GM19238 (cell line): Measurements from ENCODE around the gene RHEB.

Experiments
- DNase-seq: peaks from one replicate; pipeline ENCODE4 v3.0.0; 2011; ENCODE audit warnings: low spot score; ENCODE audit not compliant: insufficient read length

Gene RHEB

GRCh38 chr7:151432658-151433521, 86.8 kb downstream of the RHEB start:
- DNase-seq, result peak; percentile 53

DNA sequence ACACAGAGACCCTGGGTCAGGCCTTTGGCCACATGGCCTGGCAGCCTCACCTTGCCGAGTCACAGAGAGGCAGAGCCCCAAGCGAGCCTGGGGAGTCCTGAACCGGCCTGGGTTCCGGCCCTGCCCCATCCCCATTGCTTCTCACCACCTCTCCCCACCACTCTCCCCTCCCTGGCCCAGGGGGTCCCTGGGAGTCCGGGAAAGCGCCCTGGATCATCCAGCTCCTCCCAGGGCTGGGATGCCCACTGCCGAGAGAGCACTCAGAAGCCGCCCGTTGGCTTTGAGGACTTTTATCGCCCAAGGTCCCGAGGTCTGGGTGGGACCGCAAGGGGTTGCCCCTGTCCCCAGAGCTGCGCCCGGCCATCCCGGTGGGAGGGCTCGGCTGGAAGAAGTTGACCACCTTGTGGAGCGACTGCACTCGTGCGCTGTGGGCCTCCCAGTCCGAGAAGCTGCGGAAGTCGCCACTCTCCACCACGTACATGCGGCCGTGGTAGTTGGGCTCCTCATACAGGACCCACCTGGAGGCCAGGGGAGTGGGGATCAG, 87.9 kb downstream of the RHEB start:
- DNase-seq, result no peak

GRCh38 chr7:151431281-151431767, 88.4 kb downstream of the RHEB start:
- no peak for DNase-seq

DNA sequence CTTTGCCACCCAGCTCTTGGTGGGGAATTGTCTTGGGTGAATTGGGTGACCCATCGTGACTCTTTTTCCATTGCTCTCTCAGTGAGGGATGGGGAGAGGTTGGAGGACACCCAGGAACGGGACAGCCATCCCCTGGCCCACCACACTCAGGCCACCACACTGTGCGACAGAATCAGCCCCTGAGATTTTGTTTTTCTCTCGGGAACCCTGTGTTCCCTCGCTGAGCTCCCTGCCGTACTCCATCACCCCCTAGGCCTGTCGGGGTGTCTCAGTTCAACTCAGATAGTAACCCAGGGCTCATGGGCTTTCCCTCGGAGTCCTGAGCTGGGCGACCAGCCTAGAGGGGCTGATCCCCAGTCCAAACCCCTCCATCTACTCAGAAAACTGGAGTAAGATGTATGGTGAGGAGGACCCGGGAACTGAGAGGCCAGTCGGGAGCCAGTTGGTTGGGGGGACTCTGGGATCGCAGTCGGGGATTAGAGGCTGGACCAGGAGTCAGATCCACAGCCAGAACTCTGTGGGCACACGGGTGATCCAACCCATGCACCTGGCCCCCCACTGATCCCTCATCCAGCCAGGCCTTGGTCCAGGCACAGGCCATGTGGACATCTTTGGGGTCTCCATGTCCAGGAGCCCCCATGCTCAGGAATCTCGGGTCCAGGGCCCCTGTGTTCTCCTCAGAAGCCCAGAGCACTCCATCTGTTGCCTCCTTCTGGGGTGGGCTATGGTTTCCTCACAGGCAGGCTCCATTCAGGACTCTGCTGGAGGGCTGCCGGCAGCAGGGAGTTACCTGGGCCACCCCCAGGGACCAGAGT, 89.1 kb downstream of the RHEB start:
- DNase-seq, result no peak

GRCh38 chr7:151429560-151430331, 89.9 kb downstream of the RHEB start:
- DNase-seq, result no peak

- no peak for DNase-seq
Observed at GRCh38 chr7:151429237-151429559, 90.5 kb downstream of the RHEB start.

GRCh38 chr7:151428378-151429236, 91.1 kb downstream of the RHEB start:
- no peak for DNase-seq

DNA sequence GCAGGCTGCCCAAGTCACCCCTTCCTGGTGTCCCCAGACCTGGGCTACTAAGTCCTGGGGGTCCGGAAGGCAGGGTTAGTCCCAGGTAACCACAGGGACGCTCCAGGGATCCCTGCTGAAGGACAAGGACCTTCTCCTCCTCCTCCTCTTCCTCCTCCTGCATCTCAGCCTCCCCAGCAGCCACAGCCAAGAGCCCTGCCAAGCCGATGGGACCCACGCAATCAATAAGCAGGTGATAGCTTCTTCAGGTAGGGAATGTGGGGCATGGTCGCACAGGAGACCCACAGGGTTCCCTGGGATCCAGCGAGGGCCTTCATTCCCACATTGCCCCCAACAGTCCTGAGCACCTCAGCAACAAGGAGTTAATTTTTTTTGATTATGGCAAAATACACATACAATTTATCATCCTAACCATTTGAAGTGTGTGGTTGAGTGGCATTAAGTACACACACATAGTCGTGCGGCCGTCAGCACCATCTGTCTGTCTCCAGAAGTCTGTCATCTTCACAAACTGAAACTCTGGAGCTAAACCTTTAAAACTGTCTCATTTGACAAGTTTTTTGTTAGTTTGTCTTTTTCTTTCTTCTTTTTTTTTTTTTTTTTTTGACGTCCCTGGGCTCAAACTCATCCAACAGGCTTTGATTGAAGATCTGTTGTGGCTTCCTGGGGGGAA, 91.9 kb downstream of the RHEB start:
- DNase-seq, result no peak

DNA sequence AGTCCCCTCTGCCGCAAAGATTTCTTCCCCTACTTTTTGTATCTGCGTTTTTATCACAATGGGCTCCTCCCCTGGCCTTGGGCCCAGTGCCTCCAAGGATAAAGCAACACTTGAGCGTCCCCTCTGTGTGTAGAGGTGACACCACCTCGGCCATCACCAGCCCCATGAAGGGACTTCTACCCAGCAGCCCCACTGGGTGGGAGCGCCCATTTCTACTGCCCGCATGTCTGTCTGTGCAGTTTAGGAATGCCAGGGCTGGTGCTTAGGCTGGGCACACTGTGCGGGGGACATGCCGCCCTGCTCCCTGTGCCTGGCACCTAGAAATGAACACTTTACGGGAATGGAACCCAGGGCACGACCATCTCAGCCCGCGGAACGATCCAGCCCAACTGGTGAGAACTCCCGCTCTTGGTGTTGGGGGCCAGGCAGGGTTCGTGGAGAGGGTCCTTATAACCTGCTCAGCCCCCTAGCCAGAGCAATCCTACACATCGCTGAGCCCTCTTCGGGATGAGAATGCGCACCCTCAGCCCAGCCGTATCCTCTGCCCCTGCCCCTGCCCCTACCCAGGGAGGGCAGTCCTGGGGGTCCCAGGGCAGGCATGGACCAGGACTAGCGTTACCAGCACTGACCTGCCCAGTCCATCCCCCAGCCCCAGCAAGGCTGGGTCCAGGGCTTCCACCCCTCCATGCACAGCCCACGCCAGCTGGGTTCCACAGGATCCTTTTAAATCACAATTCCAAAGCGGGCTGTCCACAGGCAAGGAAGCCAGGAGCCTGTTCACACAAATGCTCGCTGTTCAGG, 92.6 kb downstream of the RHEB start:
- DNase-seq, result no peak

DNA sequence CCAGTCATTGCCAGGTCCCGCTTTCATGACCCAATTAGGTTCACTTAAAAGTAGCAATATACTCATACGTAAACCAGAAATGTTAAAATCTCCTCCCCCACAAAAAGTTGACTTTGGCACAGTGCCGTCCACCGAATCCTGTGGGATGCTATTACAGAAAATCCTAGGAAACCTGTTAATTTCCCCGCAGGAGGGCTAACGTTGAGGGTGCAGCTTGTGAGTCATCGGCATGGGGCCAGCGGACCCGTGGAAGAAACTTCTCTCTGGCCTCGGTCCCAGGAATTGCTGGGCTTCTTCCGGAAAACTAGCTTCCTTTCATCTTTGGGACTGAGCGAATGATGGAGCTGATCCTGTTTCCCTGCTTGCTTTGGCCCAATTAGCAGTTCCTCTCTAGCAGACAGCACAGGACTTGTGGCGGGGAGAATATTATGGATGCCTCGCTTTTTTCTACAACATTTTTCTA, 93.2 kb downstream of the RHEB start:
- DNase-seq, result no peak

GRCh38 chr7:151425670-151426440, 93.8 kb downstream of the RHEB start:
- DNase-seq, result no peak

DNA sequence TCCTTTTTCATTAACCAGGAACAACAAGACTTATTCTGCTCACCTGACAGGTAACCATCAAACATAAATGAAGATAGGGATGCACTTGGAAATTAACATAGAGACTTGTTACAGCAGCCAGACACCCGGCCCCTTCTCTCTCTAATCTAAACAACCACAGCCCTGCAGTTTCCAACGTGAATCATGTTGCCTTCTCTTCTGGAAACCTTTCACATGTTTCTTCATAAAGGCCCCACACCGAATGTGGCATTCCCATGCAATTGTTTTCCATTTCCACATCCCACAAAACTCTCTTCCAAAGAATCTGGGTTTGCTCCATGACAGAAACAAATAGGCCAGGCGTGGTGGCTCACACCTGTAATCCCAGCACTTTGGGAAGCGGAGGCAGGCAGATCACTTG, 94.9 kb downstream of the RHEB start:
- no peak for DNase-seq

DNA sequence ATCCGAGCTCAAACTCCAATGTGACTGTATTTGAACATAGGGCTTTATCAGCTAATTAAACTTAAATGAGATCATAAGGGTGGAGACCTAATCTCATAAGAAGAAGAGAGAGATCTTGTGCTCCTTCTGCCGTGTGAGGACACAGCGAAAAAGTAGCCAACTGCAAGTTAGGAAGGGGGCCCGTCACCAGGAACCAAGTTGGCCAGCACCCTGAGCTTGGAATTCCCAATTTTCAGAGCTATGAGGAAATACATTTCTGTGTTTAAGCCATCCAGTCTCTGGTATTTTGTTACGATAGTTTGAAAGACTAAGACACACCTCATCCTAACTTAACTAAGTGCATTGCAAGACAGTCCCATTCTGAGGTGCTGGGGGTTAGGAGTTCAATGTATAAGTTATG, 95.8 kb downstream of the RHEB start:
- DNase-seq, result no peak

GRCh38 chr7:151423226-151423625, 96.5 kb downstream of the RHEB start:
- DNase-seq, result no peak

GRCh38 chr7:151422212-151422611, 97.5 kb downstream of the RHEB start:
- DNase-seq, result no peak

DNA sequence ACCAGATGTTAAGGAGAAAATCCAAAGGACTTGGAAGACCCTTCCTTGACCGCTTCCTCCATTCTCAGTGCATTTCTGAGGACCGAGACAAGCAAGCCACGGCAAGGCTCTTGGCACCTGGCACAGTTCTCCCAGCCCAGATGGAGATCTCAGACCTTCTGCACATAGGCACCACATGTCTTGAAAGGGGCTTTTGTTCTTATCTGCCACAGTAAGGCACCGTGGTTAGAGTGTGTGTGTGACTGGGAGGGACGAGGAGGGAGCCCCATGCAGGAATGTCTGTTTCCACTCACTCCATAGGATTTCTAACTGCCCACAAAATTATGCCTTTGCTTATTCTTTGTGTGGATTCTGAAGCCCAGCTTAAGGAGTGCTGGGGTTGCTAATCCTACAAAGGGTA, 99.6 kb downstream of the RHEB start:
- no peak for DNase-seq

DNA sequence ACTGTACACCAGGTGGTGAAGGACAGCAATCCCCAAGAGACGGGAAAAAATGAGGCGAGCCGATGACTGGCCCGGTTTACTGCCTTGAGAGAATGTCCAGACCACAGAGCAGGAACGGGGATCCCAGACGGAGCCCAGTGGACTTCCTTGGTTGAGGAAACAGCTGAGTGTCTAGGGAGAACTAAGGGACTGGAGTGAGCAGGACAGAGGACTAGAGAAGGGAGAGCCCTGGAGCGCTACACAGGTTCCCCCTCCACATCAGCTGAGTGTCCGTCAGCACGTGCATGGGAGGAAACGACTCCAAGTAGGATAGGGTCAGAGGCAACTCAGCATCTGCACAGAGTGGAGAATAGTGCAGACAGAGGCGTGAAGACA, 102.8 kb downstream of the RHEB start:
- no peak for DNase-seq
